Lower leg skin (tissue), 3 donors: ENCODE data around the gene CACNA1D.

Experiments used
- CTCF ChIP-seq, 3 donors: fragments of 450-650 bp; IDR thresholded peaks; one replicate each; pipeline ENCODE4 v1.5.1; 2016; ENCODE audit warnings: antibody characterized with exemption in 3 of 3, mild to moderate bottlenecking in 3 of 3, moderate library complexity in 2 of 3
- POLR2A ChIP-seq, 2 donors: fragments of 450-650 bp; IDR thresholded peaks; one replicate each; pipeline ENCODE4 v1.6.1; 2016 to 2017; ENCODE audit warnings: antibody characterized with exemption in 2 of 2, mild to moderate bottlenecking in 1 of 2, moderate library complexity in 1 of 2

GRCh38 chr3:53510508-53510907 lies 16.1 kb downstream of the CACNA1D start:
- TF ChIP-seq CTCF (IDR thresholded peaks at IDR 0.05) (no peak), POLR2A (IDR thresholded peaks at IDR 0.05) (no peak)
